Measurements from ENCODE around the gene RNF114. TPM values are rescaled to one million over a fixed set of nuclear protein-coding genes. Genes with fewer than 3 reads are reported as not detected.
A peak's percentile ranks its signal among the peaks of the same experiment; 100 is the strongest.
"Not testable (repeated sequence)": the region's sequence is repeated elsewhere in the genome, so short reads cannot be mapped to it uniquely, and the experiment has no call there.

Gene RNF114
- total RNA-seq, 1 donor from 2014 or later = 38.7 TPM

- DNase-seq = peak; percentile 72
Measured at GRCh38 chr20:49928411-49929141, 7.6 kb upstream of the RNF114 start.

- DNase-seq = no peak
Measured at GRCh38 chr20:49929142-49929494, 7.1 kb upstream of the RNF114 start.

GRCh38 chr20:49935746-49936152, 448 bp upstream of the RNF114 start:
- DNase-seq = no peak

- DNase-seq = no peak
Measured at GRCh38 chr20:49937027-49937929, 1.1 kb downstream of the RNF114 start.

- DNase-seq = peak; percentile 16
Measured at GRCh38 chr20:49938173-49939163, 2.3 kb downstream of the RNF114 start.

- no peak for DNase-seq
Measured at GRCh38 chr20:49941456-49941855, 5.3 kb downstream of the RNF114 start.

- no peak for DNase-seq
Measured at GRCh38 chr20:49942303-49942702, 6.1 kb downstream of the RNF114 start.

GRCh38 chr20:49942942-49943341, 6.7 kb downstream of the RNF114 start:
- no peak for DNase-seq

GRCh38 chr20:49945306-49945700, 9.1 kb downstream of the RNF114 start:
- DNase-seq = no peak

- no peak for DNase-seq
Measured at GRCh38 chr20:49945701-49946477, 9.7 kb downstream of the RNF114 start.

- no peak for DNase-seq
Measured at GRCh38 chr20:49948178-49948577, 12.0 kb downstream of the RNF114 start.

- DNase-seq = no peak
Measured at GRCh38 chr20:49948809-49949507, 12.8 kb downstream of the RNF114 start.

- DNase-seq = no peak
Measured at GRCh38 chr20:49951151-49951550, 15.0 kb downstream of the RNF114 start.

GRCh38 chr20:49955167-49955566, 19.0 kb downstream of the RNF114 start:
- no peak for DNase-seq

GRCh38 chr20:49955830-49956396, 19.7 kb downstream of the RNF114 start:
- not testable (repeated sequence) for DNase-seq

- no peak for DNase-seq
Measured at GRCh38 chr20:49956689-49957088, 20.5 kb downstream of the RNF114 start.

- peak; percentile 44 for DNase-seq
Measured at GRCh38 chr20:49957089-49957938, 21.1 kb downstream of the RNF114 start.

GRCh38 chr20:49961413-49961812, 25.2 kb downstream of the RNF114 start:
- DNase-seq = no peak

GRCh38 chr20:49964964-49965780, 29.0 kb downstream of the RNF114 start:
- DNase-seq = no peak

Measured in occipital lobe (tissue), 2 donors.